ENCODE data around the gene ZNF853.
A peak's percentile ranks its signal among the peaks of the same experiment; 100 is the strongest.
"Not testable (repeated sequence)": the region's sequence is repeated elsewhere in the genome, so short reads cannot be mapped to it uniquely, and the experiment has no call there.

Gene ZNF853

DNA sequence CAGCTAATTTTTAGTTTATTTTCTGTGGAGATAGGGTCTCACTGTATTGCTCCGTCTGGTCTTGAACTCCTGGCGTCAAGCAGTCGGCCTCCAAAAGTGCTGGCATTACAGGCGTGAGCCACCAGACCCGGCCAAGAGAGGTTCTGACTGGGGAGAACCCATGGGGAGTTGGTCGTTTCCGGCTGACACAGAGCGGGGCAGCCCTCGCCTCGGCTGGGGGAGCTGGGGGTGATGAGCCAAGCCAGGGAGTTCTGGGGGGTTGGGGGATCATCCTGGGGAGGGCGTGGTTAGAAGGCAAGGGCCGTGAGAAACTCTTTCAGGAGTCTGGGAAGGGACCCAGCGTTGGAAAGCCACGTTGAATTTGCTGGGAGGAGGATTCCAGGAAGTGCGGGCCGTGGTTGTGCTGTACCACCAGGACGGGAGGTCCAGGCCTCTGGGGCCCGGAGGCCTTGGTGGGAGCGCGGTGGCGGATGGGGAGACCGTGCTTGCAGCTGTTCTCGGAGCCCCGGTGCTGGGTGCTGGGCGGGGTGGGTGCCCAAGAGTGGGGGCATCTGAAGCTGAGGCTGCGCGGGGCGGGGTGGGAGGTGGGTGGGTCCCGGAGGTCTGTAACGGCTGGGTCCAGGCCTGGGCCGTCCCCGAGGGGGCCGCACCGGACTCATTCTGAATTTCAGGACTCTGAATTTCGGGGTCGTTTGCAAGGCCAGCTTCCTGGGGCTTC, 8.4 kb upstream of the ZNF853 start:
- no peak for DNase-seq

DNA sequence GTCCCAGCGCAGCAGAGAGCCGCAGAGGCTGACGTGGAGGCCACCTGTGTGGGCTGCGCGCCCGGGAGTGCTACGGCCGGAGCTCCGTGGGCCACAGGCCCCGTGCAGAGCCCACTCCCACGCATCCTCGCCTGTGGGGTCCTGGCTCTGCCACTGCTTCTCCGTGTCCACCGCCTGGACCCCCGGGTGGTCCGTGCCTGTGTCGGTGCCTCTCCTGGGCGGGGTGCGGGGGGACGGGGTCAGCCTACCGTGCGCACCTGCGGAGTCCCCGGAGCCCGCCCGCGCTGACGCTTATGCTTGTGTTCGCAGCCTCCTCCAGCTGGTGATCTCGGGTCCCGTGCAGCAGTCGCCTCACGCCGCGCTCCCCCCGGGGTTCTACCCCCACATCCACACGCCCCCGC, 7.8 kb upstream of the ZNF853 start:
- DNase-seq, result no peak

DNA sequence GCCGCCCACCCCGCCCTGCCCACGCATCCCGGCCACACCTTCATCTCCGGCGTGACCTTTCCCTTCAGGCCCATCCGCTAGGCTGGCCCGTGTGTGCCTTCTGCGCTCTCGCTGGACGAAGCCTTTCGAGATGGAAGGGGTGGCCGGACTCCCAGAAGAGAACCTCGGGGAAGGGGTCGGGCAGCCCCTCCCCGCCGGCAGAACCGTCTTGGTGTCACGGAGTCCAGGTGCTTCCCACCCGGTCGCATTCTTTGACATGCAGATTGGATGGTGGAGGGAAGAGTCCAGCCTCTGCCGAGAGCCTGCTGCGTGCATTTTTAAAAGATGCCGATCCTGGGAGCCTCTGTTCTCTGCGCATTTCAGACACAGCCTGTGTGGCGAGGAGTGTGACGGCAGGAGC, 7.3 kb upstream of the ZNF853 start:
- DNase-seq, result no peak

DNA sequence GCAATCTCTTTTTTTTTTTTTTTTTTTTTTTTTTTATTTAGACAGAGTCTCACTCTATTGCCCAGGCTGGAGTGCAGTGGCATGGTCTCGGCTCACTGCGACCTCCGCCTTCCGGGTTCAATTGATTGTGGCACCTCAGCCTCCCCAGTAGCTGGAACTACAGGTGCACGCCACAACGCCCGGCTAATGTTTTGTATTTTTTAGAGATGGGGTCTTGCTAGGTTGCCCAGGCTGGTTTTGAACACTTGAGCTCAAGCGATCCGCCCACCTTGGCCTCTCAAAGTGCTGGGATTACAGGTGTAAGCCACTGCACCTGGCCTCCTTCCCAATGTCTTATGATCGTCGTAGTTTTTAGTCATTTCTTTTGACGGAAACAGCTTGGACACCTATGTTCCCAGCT, 6.6 kb upstream of the ZNF853 start:
- DNase-seq, result no peak

DNA sequence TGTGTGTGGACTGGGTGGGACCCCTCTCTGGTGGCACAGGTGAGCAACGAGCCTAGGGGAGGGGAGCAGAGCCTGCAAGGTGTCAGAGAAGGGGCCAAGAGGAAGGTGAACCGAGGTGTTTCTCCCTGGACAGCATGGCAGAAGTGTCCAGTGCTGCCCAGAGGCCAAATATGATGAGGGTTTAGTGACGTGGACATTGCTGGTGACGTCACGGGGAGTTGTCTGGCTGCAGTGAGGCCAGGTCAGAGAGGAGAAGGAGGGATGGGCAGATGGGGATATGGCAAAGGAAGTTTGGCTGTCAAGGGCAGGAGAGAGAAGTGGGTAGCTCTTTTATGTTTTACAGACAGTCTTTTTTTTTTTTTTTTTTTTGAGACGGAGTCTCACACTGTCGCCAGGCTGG, 2.6 kb upstream of the ZNF853 start:
- DNase-seq, result no peak

DNA sequence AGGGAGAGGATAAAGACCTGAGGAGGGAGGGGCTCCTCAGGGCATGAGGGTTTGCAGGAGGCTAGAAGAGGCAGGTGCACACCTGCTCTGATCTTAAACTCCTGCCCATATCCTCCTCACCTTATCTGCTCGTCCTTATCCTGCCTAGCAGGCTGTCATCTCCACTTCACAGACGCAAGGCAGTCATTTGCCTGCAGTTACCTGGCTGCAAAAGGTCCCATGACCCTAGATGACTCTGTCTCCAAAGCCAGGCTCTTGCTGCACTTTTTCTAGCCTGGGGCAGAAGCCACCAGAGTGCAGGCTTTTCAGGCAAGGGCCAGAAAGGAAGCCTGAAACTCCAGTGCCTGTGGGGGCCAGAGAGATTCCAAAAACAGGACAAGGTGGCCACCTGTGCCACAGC, 1.7 kb upstream of the ZNF853 start:
- no peak for DNase-seq

DNA sequence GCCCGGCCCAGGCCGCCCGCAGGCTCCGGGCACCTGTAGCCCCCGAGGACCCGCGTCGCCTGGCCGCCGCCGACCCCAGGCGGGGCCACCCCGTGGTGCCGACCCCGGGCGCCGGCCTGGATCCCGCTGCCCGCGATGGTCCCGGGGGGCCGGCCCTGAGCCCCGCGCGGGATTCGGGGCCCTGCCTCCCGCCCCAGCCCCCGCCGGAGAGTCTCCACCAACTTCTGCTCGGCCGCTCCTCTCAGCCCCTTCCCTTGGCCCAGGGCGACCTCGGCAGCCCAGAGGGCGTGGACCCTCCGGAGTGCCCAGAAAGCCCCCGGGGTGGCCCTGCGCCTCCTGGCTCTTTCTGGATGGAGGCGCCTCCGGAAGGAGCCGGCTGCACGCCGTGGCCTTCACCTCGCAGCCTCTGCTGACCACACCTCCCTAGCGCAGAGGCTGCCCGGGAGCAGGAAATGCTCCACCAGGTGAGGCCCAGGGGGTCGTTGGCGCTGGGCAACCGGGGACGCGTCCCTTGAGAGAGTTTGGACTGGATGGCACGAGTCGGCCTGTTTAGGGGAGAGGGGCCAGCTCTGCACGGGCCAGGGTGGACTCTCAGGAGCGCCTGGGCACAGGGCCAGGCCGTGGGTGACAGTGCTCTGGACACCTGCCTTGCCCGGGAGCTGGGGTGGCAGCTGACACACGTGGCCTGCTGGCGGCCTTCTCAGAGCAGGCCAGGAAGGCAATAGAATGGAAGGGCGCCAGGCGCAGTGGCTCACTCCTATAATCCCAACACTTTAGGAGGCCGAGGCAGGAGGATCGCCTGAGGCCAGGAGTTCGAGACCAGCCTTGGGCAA, 529 bp downstream of the ZNF853 start:
- no peak for DNase-seq

DNA sequence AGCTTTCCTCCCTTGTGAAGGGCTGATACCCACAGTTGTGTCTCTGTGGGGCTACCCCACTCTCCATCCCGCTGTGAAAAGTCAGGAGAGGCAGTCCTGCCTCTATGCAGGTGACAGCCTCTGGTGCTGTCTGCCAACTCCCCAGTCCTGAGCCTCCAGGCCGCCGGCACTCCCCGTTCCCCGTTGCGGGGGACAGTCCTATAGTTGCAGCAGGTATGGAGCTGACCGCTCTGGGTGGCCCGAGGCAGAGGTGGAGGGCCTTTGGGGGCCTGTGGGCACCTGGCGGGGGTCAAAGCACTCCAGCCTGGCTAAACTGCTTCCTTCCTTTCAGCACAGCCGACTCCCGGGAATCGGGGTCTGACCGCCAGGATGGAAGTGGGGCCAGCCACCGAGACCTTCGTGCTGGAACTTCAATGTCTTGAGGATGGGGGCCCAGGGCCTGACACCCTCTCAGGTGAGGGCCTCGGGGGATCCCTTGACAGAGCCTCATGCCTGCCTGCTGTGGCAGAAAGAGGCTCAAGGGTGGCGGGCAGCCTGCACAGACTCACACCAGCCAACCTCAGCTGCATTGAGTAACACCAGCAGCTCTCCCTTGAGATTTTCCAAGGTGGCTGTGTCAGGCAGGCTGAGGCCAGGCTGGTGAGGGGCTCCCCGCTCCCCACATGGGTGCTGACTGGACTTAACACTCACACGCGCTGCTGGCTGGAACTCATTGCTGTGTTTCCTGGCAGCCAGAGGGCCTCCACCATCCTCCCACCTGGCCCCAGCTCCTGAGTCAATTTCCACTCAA, 1.6 kb downstream of the ZNF853 start:
- DNase-seq, result no peak

DNA sequence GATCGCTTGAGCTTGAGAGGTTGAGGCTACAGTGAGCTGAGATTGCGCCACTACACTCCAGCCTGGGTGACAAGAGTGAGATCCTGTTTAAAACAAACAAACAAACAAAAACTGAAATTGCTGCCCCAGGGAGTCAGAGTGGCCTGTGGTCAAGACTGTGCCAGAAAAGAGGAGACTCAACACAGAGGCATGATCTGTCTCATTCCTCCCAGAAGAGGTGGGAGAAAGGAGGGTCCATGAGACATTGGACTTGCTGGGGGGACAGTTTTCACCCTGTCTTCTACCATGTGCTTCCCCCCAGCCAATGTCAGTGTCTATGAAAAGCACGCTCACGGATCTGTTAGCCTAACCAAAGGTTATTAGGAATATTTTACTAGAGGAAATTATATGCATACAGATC, 3.2 kb downstream of the ZNF853 start:
- no peak for DNase-seq

DNA sequence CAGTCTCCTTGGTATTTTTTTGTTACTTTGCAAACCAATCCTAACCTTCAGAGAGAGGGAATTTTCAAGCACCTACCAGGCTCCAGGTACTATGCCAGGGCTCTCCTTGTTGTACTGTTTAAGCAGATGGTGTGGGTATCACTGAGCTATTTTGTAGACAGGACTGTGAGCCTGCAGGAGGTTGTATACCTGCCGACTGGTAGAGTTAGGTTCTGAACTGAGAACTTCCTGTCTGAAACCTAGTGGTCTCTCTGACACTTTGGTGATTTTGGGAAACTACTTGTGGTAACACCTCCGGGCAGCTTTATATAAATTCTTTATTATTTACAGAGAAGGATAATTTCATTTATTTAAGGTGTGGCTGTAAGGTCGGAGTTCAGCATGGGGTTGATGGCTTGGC, 4.6 kb downstream of the ZNF853 start:
- DNase-seq, result no peak

DNA sequence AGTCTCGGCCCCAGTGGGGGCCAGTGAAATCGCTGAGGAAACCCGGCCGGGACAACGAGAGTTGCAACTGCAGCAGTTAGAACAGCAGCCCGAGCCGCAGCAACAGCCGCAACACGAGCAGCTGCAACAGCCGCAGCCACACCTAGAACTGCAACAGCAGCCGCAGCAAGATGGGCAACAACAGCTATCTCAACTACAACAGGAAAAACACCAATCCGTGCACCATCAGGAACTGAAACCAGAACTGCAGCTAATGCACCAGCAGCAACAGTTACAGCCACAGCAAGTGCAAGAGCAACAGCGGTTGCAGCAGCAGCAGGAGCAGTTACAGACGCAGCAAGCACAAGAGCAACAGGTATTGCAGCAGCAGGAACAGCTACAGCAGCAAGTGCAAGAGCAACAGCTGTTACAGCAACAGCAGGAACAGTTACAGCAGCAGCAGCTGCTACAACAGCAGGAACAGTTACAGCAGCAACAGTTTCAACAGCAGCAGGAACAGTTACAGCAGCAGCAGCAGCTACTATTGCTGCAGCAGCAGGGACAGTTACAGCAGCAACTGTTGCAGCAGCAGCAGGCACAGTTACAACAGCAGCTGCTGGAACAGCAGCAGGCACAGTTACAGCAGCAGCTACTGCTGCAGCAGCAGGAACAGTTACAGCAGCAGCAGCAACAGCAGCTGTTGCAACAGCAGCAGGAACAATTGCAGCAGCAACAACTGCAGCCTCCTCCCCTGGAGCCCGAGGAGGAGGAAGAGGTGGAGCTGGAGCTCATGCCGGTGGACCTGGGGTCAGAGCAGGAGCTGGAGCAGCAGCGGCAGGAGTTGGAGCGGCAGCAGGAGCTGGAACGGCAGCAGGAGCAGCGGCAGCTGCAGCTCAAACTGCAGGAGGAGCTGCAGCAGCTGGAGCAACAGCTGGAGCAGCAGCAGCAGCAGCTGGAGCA, 6.1 kb downstream of the ZNF853 start:
- no peak for DNase-seq

DNA sequence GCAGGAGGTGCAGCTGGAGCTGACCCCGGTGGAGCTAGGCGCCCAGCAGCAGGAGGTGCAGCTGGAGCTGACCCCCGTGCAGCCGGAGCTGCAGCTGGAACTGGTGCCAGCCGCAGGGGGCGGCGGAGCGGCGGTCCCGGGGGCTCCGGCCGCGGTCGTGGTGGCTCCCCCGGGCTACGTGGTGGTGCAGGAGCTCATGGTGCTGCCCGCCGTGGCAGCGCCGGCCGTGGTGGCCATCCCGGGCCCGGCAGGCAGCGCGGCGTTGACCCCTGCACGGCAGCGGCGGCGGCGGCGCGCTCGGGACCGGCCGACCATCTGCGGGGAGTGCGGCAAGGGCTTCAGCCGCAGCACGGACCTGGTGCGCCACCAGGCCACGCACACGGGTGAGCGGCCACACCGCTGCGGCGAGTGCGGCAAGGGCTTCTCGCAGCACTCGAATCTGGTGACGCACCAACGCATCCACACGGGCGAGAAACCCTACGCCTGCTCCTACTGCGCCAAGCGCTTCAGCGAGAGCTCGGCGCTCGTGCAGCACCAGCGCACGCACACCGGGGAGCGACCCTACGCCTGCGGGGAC, 6.8 kb downstream of the ZNF853 start:
- DNase-seq, result no peak

DNA sequence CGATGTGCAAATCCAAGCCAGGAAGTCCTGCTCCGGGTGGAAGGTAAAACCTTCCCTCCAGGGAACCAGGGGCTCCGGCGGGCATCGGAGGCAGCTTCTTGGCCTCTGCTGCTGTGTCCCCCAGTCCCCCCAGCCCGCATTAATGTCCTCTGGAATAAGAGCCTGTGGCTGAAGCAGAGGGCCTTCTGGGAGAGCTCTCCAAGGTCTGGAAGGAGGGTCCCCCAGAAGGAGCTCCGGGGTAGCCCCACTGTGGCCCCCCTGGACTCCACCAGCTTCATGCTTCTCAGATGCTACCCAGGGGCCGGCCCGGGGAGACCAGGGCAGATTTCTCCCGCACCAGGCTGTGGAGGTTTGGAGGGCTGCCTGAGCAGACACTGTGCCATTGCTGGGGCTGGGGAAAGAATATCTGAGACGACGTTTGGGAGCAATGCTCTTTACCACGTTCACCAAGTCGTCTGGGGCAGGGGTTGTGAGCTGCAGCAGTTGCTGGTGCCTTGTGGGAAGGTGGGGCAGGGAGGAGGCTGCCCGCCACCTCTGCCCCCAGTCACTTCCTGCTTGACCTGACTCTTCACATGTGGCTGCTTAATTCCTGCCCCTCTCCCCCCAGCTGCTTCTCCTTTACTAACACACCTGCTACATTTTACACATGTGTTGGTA, 8.3 kb downstream of the ZNF853 start:
- DNase-seq, result no peak

DNA sequence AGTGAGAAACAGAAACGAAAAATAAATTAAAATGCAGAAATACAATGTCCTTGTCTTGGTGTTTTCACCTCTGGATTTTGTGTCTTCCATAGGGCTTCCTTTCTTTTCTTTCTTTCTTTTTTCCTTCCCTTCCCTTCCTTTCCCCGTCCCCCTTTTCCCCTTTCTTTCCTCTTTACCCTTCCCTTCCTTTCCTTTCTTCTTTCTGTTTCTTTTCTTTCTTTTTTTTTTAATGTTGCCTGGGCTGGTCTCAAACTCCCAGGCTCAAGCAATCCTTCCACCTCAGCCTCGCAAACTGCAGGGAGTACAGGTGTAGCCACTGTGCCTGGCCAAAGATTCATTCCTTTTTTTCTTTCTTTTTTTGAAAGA, 8.8 kb downstream of the ZNF853 start:
- DNase-seq, result no peak

DNA sequence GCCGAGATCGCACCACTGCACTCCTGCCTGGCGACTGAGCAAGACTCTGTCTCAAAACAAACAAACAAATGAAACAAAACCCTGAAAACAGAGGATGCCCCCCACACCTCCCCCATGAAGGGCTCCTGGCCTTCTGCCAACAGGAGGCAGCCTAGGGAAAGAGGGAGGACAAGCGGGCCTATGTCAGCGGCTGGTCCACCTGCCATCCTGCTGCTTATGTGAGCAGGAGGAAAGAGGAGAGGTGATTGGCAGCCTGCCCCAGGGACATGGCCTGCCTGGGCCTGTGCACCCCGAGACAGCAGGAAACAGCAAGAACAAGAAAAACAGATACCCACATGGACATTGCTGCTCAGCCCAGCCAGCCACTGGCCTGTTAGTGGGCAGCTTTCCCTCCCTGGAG, 12.6 kb downstream of the ZNF853 start:
- no peak for DNase-seq

DNA sequence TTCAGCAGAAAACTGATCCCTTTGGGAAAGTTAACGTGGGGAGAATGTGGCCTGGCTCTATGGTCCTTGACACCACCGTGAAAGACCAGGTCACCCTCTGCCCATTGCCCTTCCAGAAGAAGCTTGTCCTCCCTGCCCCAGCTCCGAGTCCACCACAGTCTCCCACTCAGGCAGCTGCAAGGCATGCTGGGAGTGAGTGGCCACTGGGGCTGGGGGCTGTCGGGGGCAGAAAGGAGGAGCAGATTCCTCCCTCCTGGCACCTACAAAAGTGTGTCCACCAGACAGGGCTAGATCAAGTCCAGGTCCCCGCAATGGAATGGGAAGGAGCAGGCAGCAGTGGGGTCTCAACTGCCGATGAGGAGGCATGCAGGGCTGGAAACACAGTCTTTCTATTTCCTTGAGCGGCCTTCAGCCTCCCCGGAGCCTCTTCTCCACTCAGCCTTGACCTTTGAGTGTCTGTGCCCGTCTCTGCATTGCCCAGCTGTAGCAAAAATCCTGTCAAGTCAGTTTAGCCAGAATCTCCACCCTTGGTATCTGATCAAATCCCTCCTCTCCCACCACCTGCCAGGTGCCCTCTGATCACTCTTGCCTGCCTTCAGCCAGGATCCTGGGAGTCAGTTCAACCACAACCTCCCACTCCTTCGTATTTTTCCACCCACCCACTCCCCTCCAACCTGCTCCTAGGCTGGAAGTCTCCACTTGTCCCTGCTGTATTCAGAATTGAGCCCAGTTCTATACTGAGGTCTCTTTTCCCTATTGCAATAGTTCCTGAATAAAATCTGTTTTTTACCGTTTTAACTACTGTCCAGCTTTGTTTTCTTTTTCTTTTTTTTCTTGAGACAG, 14.8 kb downstream of the ZNF853 start:
- DNase-seq, result no peak

DNA sequence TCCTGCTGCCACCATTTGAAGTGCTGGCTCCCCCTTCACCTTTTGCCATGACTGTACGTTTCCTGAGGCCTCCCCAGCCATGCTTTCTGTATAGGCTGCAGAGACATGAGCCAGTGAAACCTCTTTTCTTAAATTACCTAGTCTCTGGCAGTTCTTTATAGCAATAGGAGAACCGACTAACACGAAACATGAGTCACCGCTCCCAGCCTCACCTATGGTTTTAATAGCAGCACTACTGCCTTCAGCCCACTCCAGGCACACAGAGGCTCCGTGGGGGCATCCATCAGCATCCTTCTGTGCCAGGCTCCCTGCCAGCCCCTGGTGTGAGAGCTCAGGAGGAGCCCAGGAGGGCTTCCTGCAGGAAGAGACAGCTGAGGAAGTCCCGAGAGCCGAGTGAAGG, 16.2 kb downstream of the ZNF853 start:
- no peak for DNase-seq

DNA sequence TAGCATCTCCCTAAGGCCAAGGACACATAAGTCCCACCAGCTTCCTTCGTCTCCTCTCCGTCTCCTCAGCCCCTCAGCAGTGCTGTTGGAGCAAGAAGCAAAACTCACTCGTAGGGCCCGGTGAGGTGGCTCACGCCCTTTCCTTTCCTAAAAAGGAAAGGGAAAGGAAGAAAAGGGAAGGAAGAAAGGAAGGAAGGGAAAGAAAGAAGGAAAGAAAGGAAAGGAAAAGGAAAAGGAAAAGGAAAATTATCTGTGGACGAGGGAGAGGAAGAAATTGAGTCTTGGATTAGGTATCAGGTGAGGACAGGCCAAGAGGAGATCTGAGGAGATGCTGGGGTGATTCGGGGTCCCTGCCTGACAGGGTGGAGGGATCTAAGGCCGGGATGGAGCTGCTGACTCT, 18.6 kb downstream of the ZNF853 start:
- no peak for DNase-seq

DNA sequence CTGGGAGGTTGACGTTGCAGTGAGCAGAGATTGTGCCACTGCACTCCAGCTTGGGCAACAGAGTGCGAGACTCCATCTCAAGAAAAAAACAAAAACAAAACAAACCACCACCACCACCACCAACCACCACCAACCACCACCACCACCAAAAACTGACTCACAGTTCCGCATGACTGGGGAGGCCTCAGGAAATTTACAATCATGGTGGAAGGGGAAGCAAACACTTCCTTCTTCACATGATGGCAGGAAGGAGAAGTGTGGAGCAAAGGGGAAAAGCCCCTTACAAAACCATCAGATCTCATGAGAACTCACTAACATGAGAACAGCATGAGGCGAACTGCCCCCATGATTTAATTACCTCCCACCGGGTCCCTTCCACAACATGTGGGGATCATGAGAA, 19.6 kb downstream of the ZNF853 start:
- DNase-seq, result not testable (repeated sequence)

DNA sequence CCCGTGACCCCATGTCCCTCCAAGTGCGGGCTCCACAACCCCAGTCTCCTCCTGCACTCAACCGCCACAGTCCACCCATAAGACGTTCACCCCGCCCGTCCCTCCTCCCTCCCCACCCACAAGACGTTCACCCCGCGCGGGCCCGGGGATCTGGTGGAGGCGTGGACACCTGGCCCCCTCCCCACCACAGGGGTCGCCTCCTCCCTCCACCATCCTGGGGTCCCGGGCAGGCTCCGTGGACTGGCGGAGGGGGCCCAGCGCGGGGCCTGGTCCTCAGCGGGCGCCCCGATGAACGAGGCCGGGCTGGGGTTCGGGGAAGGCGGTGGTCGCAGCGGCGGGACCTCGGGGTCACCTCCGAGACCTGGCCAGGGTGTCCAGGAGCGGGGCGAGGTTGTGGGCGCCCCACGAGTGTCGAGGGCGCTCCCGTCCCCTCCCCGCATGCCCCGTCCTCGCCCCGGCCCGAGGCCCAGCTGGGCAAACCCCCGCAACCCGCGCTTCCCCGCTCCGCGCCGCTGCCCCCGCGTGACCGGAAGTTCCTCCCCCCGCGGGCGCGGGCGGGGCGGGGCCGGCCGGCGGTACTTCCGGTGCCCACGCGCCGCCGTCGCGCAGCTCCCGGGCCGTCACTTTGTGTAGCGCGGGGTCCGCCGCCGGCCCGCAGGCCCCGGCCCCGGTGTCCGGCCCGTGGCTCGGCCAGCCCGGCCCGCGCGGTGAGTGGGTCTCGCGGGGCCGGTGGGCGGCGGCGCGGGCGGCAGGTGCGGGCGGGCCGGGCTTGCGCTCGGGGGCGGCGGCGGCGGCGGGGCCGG, 21.5 kb downstream of the ZNF853 start, which contains the start of gene ZNF316:
ZNF316 (plus strand) TSS at position 578 of the 803 bp plus-strand sequence. CDS start 5,092 bp downstream, outside the sequence.
- DNase-seq, result peak; percentile 68
